Astrocyte (in vitro differentiated cells and primary cell): Measurements from ENCODE around the gene TSPEAR. TPM values are rescaled to one million over a fixed set of nuclear protein-coding genes. Genes with fewer than 3 reads are reported as not detected.

Experiments used
- DNase-seq: peaks from one replicate; pipeline ENCODE4 v3.0.0-alpha.2; 2010; ENCODE audit warnings: low read depth
- FAIRE-seq: peaks from 2 replicates; lab custom pipeline; 2011; peaks lifted over from hg19 to GRCh38; lab: Jason Lieb, UNC
- H2AFZ ChIP-seq: 2 replicates; pipeline ENCODE4 v1.6.0; 2012; ENCODE audit warnings: low read depth, low read length, inconsistent platforms
- H3K27ac ChIP-seq: 2 replicates; pipeline ENCODE4 v1.5.1; 2011; ENCODE audit warnings: low read depth, low read length, inconsistent platforms
- H3K27me3 ChIP-seq: 2 replicates; pipeline ENCODE4 v1.6.0; 2011; ENCODE audit warnings: low read length, inconsistent platforms; ENCODE audit not compliant: insufficient read depth
- H3K36me3 ChIP-seq: 2 replicates; pipeline ENCODE4 v1.5.1; 2011; ENCODE audit warnings: low read length, inconsistent platforms; ENCODE audit not compliant: insufficient read depth
- H3K4me1 ChIP-seq: 2 replicates; pipeline ENCODE4 v1.5.1; 2011; ENCODE audit warnings: low read length, inconsistent platforms; ENCODE audit not compliant: insufficient read depth
- H3K4me2 ChIP-seq: 2 replicates; pipeline ENCODE4 v1.6.0; 2012; ENCODE audit warnings: low read length, inconsistent platforms
- H3K4me3 ChIP-seq: 2 replicates; pipeline ENCODE4 v1.5.1; 2011; ENCODE audit warnings: low read depth, mild to moderate bottlenecking, low read length, inconsistent platforms; ENCODE audit not compliant: insufficient read depth
- H3K79me2 ChIP-seq: 2 replicates; pipeline ENCODE4 v1.6.0; 2012; ENCODE audit warnings: mild to moderate bottlenecking, low read length, inconsistent platforms; ENCODE audit not compliant: insufficient read depth
- H3K9ac ChIP-seq: 2 replicates; pipeline ENCODE4 v1.6.0; 2012; ENCODE audit warnings: mild to moderate bottlenecking, low read length, inconsistent platforms
- H3K9me3 ChIP-seq: 2 replicates; pipeline ENCODE4 v1.5.1; 2012; ENCODE audit warnings: low read depth, mild to moderate bottlenecking, low read length, inconsistent platforms; ENCODE audit not compliant: insufficient read depth
- H4K20me1 ChIP-seq: 2 replicates; pipeline ENCODE4 v1.6.0; 2012; ENCODE audit warnings: low read length, inconsistent platforms; ENCODE audit not compliant: insufficient read depth
- H3K27ac Mint-ChIP-seq: one replicate; pipeline ENCODE4 v1.8.0; 2021; ENCODE audit warnings: mild to moderate bottlenecking, mixed read lengths; ENCODE audit not compliant: unreplicated experiment
- H3K27me3 Mint-ChIP-seq: one replicate; pipeline ENCODE4 v1.8.0; 2021; ENCODE audit warnings: low read depth, mixed read lengths; ENCODE audit not compliant: unreplicated experiment
- H3K36me3 Mint-ChIP-seq: one replicate; pipeline ENCODE4 v1.8.0; 2021; ENCODE audit warnings: low read depth, mixed read lengths; ENCODE audit not compliant: unreplicated experiment
- H3K4me1 Mint-ChIP-seq: one replicate; pipeline ENCODE4 v1.8.0; 2021; ENCODE audit warnings: low read depth, mixed read lengths; ENCODE audit not compliant: unreplicated experiment
- H3K4me3 Mint-ChIP-seq: one replicate; pipeline ENCODE4 v1.8.0; 2021; ENCODE audit warnings: mild to moderate bottlenecking, moderate library complexity, mixed read lengths; ENCODE audit not compliant: unreplicated experiment
- H3K9me3 Mint-ChIP-seq: one replicate; pipeline ENCODE4 v1.8.0; 2021; ENCODE audit warnings: mild to moderate bottlenecking, mixed read lengths; ENCODE audit not compliant: unreplicated experiment
- CTCF ChIP-seq: IDR thresholded peaks from 2 replicates; pipeline ENCODE4 v1.5.1; 2011; ENCODE audit warnings: low read depth, mild to moderate bottlenecking, inconsistent platforms, low read length, moderate library complexity; ENCODE audit not compliant: insufficient read depth
- EZH2 ChIP-seq: IDR thresholded peaks from 2 replicates; pipeline ENCODE4 v1.6.1; 2012; ENCODE audit warnings: mild to moderate bottlenecking, low read length, inconsistent platforms; ENCODE audit not compliant: insufficient read depth
- total RNA-seq: library from RNA; stranded (reverse); gene quantifications from 2 replicates; pipeline ENCODE4 v1.2.1, GENCODE V29; 2021

TSPEAR gene
- total RNA-seq, 1 donor from 2014 or later: not detected

GRCh38 chr21:44579833-44580144 lies 131.6 kb downstream of the TSPEAR start:
- Mint-ChIP-seq H3K27ac (no peak overlapping the region), H3K4me1 (no peaks in the 10 kb centered on the region), H3K9me3 (peaks cover 31% of the 10 kb centered on the region), H3K27me3 (peaks cover 22% of the 10 kb centered on the region), H3K36me3 (no peaks in the 10 kb centered on the region), H3K4me3 (no peak overlapping the region)
- TF ChIP-seq CTCF (no peak), EZH2 (no peak)
- Histone ChIP-seq H3K9me3 (peaks cover 10% of the 10 kb centered on the region), H3K4me2 (no peak overlapping the region), H4K20me1 (no peaks in the 10 kb centered on the region), H3K36me3 (no peaks in the 10 kb centered on the region), H3K27me3 (no peaks in the 10 kb centered on the region), H3K79me2 (no peaks in the 10 kb centered on the region), H3K9ac (no peak overlapping the region), H3K4me1 (no peaks in the 10 kb centered on the region), H2AFZ (no peak overlapping the region), H3K4me3 (no peak overlapping the region), H3K27ac (no peak overlapping the region)
- DNase-seq (no peak), FAIRE-seq (no peak)

GRCh38 chr21:44579056-44579832 lies 132.1 kb downstream of the TSPEAR start:
- Histone ChIP-seq H4K20me1 (no peaks in the 10 kb centered on the region), H3K4me1 (no peaks in the 10 kb centered on the region), H3K9ac (no peak overlapping the region), H3K27ac (no peak overlapping the region), H3K36me3 (no peaks in the 10 kb centered on the region), H3K4me3 (no peak overlapping the region), H3K4me2 (no peak overlapping the region), H3K79me2 (no peaks in the 10 kb centered on the region), H3K27me3 (no peaks in the 10 kb centered on the region), H2AFZ (no peak overlapping the region), H3K9me3 (peaks cover 10% of the 10 kb centered on the region)
- Mint-ChIP-seq H3K4me1 (no peaks in the 10 kb centered on the region), H3K9me3 (peaks cover 31% of the 10 kb centered on the region), H3K36me3 (no peaks in the 10 kb centered on the region), H3K27me3 (peaks cover 23% of the 10 kb centered on the region), H3K27ac (no peak overlapping the region), H3K4me3 (no peak overlapping the region)
- no peak for TF ChIP-seq CTCF
- no peak for TF ChIP-seq EZH2
- FAIRE-seq (no peak), DNase-seq (no peak)

- H3K4me1 Mint-ChIP-seq: no peaks in the 10 kb centered on the region
- no peak for FAIRE-seq
These were observed 132.9 kb downstream of the TSPEAR start for GRCh38 chr21:44578371-44579055.

More at GRCh38 chr21:44578371-44579055, 132.9 kb downstream of the TSPEAR start:
- H3K36me3 ChIP-seq: no peaks in the 10 kb centered on the region
- no peak overlapping the region for H3K9ac ChIP-seq
- H3K9me3 ChIP-seq: peaks cover 10% of the 10 kb centered on the region
- H3K9me3 Mint-ChIP-seq: peaks cover 31% of the 10 kb centered on the region
- DNase-seq: no peak
- H3K27ac ChIP-seq: no peak overlapping the region
- TF ChIP-seq CTCF (no peak), EZH2 (no peak)
- H2AFZ ChIP-seq: no peak overlapping the region
- no peak overlapping the region for H3K27ac Mint-ChIP-seq
- no peaks in the 10 kb centered on the region for H3K27me3 ChIP-seq
- H3K4me3 Mint-ChIP-seq: no peak overlapping the region
- H3K4me2 ChIP-seq: no peak overlapping the region
- no peaks in the 10 kb centered on the region for H3K36me3 Mint-ChIP-seq
- H3K79me2 ChIP-seq: no peaks in the 10 kb centered on the region
- H3K27me3 Mint-ChIP-seq: peaks cover 23% of the 10 kb centered on the region
- H3K4me3 ChIP-seq: no peak overlapping the region
- no peaks in the 10 kb centered on the region for H3K4me1 ChIP-seq
- H4K20me1 ChIP-seq: no peaks in the 10 kb centered on the region
